ENCODE results near the gene CASP1.

DNA sequence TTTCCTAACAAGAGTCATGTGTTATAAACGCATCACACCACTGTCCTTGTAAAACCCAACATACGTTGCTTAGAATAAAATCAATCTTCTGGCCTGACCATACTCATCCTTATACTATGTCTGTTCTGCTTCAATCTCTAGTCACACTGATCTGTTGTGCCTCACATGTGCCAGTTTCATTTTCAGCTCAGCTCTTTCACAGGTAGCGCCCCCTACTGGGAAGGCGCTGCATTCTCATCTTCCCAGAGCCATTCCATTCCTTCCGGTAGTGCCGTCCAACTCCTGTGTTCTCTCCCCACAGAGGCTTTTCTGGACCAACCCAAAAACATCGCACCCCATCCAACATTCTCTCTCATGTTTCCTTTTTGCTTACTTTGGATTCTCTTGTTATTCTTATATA, 34.1 kb downstream of the CASP1 start:
- no peak for TF ChIP-seq POLR2A (IDR thresholded peaks at IDR 0.05; ENCODE audit: extremely low read depth, insufficient read length)
- TF ChIP-seq, protein P1, sequence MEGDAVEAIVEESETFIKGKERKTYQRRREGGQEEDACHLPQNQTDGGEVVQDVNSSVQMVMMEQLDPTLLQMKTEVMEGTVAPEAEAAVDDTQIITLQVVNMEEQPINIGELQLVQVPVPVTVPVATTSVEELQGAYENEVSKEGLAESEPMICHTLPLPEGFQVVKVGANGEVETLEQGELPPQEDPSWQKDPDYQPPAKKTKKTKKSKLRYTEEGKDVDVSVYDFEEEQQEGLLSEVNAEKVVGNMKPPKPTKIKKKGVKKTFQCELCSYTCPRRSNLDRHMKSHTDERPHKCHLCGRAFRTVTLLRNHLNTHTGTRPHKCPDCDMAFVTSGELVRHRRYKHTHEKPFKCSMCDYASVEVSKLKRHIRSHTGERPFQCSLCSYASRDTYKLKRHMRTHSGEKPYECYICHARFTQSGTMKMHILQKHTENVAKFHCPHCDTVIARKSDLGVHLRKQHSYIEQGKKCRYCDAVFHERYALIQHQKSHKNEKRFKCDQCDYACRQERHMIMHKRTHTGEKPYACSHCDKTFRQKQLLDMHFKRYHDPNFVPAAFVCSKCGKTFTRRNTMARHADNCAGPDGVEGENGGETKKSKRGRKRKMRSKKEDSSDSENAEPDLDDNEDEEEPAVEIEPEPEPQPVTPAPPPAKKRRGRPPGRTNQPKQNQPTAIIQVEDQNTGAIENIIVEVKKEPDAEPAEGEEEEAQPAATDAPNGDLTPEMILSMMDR (IDR thresholded peaks at IDR 0.05; ENCODE audit: low read depth, low read length), result peak; percentile 90
- peak; percentile 74 for TF ChIP-seq MYC (IDR thresholded peaks at IDR 0.05; ENCODE audit: low read depth, low read length)

All from NB4 (cell line).